ENCODE data around the gene SUCNR1. TPM values are rescaled to one million over a fixed set of nuclear protein-coding genes. Genes with fewer than 3 reads are reported as not detected.
A peak's percentile ranks its signal among the peaks of the same experiment; 100 is the strongest.
"Not testable (repeated sequence)": the region's sequence is repeated elsewhere in the genome, so short reads cannot be mapped to it uniquely, and the experiment has no call there.

The SUCNR1 gene
- total RNA-seq, 1 donor from 2014 or later, result 0.08 TPM

- intact Hi-C loops (cut with DNase I), result no loop called here
- no peak for DNase-seq
- no peak for ATAC-seq (ENCODE audit: poor library complexity)
Measured at GRCh38 chr3:151896246-151897012, 23.0 kb downstream of the SUCNR1 start.

GRCh38 chr3:151898121-151898520 is 24.7 kb downstream of the SUCNR1 start:
- ATAC-seq (ENCODE audit: poor library complexity); DNase-seq; intact Hi-C loops (cut with DNase I): not testable (repeated sequence)

- intact Hi-C loops (cut with DNase I); DNase-seq; ATAC-seq (ENCODE audit: poor library complexity): not testable (repeated sequence)
Measured at GRCh38 chr3:151898564-151899261, 25.3 kb downstream of the SUCNR1 start.

GRCh38 chr3:151899996-151900395 is 26.6 kb downstream of the SUCNR1 start:
- ATAC-seq (ENCODE audit: poor library complexity) (no peak), DNase-seq (no peak)
- intact Hi-C loops (cut with DNase I), result no loop called here

GRCh38 chr3:151900460-151900859 is 27.0 kb downstream of the SUCNR1 start:
- ATAC-seq (ENCODE audit: poor library complexity), result no peak
- intact Hi-C loops (cut with DNase I), result no loop called here
- no peak for DNase-seq

GRCh38 chr3:151900884-151901643 is 27.6 kb downstream of the SUCNR1 start:
- ATAC-seq (ENCODE audit: poor library complexity) (peak; percentile 11), DNase-seq (no peak)
- intact Hi-C loops (cut with DNase I), result no loop called here

- intact Hi-C loops (cut with DNase I), result no loop called here
- ATAC-seq (ENCODE audit: poor library complexity), result peak; percentile 89
- DNase-seq, result no peak
Measured at GRCh38 chr3:151901644-151902285, 28.3 kb downstream of the SUCNR1 start.

GRCh38 chr3:151903501-151903991 is 30.1 kb downstream of the SUCNR1 start:
- intact Hi-C loops (cut with DNase I), result no loop called here
- ATAC-seq (ENCODE audit: poor library complexity) (peak; percentile 35), DNase-seq (no peak)

- DNase-seq (no peak), ATAC-seq (ENCODE audit: poor library complexity) (no peak)
- intact Hi-C loops (cut with DNase I), result no loop called here
Measured at GRCh38 chr3:151905647-151906046, 32.2 kb downstream of the SUCNR1 start.

GRCh38 chr3:151906751-151907150 is 33.3 kb downstream of the SUCNR1 start:
- DNase-seq (no peak), ATAC-seq (ENCODE audit: poor library complexity) (no peak)
- intact Hi-C loops (cut with DNase I), result no loop called here

GRCh38 chr3:151908399-151908798 is 35.0 kb downstream of the SUCNR1 start:
- no peak for ATAC-seq (ENCODE audit: poor library complexity)

GRCh38 chr3:151909681-151910405 is 36.4 kb downstream of the SUCNR1 start:
- intact Hi-C loops (cut with DNase I), result loop anchor here (10.0 kb wide), 1 partner anchor 475 kb away; no protein-coding TSS in a partner anchor
- DNase-seq (no peak), ATAC-seq (ENCODE audit: poor library complexity) (no peak)

More at GRCh38 chr3:151908399-151908798, 35.0 kb downstream of the SUCNR1 start:
- intact Hi-C loops (cut with DNase I), result no loop called here
- DNase-seq, result no peak

- DNase-seq, result no peak
- no peak for ATAC-seq (ENCODE audit: poor library complexity)
- intact Hi-C loops (cut with DNase I), result loop anchor here (10.0 kb wide), 1 partner anchor 477 kb away; no protein-coding TSS in a partner anchor
Measured at GRCh38 chr3:151911462-151911861, 38.0 kb downstream of the SUCNR1 start.

GRCh38 chr3:151912028-151912427 is 38.6 kb downstream of the SUCNR1 start:
- DNase-seq (no peak), ATAC-seq (ENCODE audit: poor library complexity) (no peak)
- intact Hi-C loops (cut with DNase I), result loop anchor here (10.0 kb wide), 1 partner anchor 477 kb away; no protein-coding TSS in a partner anchor

- intact Hi-C loops (cut with DNase I), result loop anchor here (10.0 kb wide), 1 partner anchor 482 kb away; no protein-coding TSS in a partner anchor
- no peak for ATAC-seq (ENCODE audit: poor library complexity)
- no peak for DNase-seq
Measured at GRCh38 chr3:151916781-151917180, 43.3 kb downstream of the SUCNR1 start.

GRCh38 chr3:151918253-151919029 is 45.0 kb downstream of the SUCNR1 start:
- peak; percentile 55 for ATAC-seq (ENCODE audit: poor library complexity)
- intact Hi-C loops (cut with DNase I), result loop anchor here (10.0 kb wide), 1 partner anchor 484 kb away; no protein-coding TSS in a partner anchor
- DNase-seq, result no peak

GRCh38 chr3:151919030-151919328 is 45.5 kb downstream of the SUCNR1 start:
- intact Hi-C loops (cut with DNase I), result loop anchor here (10.0 kb wide), 1 partner anchor 484 kb away; no protein-coding TSS in a partner anchor
- DNase-seq, result no peak
- ATAC-seq (ENCODE audit: poor library complexity), result no peak

Measured in Right ventricle myocardium superior (tissue), 1 donor.